Measurements from ENCODE around the gene EFNB2. TPM values are rescaled to one million over a fixed set of nuclear protein-coding genes. Genes with fewer than 3 reads are reported as not detected.

EFNB2 gene
- total and polyA plus RNA-seq, 8 donors: 3.0 to 48.7 (median 13.4) TPM

DNA sequence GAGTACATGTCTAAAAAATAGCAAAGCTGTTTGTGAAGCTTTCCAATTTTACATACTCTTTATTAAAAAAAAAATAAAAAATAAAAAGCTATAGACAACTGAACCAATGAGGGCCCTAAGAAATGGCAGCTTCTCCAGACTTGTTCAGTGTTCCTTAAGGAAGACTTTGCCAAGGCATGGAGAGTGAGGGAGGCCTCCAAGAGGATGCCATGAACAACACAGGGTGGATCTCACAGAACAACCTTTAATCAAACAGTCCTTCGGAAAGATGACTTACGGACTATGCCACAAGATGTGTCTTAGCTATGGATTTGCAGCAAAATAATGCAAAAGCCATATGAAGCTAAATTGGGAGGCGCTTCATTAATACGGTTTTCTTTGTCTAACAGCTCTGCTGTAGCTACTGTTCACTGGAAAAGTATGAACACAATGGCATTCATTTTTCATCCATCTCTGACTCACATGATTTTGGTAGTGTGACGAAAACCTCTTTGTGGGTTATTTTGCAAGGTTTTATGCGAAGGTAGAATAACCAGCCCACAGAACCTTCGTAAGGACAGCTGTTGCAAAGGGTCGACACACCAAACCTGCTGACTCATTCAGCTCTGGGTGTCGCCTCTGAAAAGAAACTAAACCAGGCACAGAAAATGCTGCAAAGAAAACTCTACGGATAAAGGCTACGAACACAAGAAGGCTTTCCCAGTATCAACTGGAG lies 27.7 kb downstream of the EFNB2 start:
- H3K36me3 ChIP-seq: peaks cover 0 to 19% (median 16%) of the 10 kb centered on the region in 4 donors
- H3K4me1 ChIP-seq: peaks cover 0 to 4% (median 0%) of the 10 kb centered on the region in 4 donors
- intact Hi-C loops (cut with DNase I; ENCODE audit: low total_unique reads): no loop called here
- no peak overlapping the region for H3K4me3 ChIP-seq
- peak overlapping the region in 3 of 5 donors; percentile 9 to 55 (median 41) for H3K27ac ChIP-seq
- WGBS, 5 donors: 72 to 80% (median 78%) methylated on average over 11 of the region's 11 CpGs
- no peaks in the 10 kb centered on the region for H3K27me3 ChIP-seq
- peak in 1 of 2 donors; percentile 39 for DNase-seq
- H3K9me3 ChIP-seq: no peaks in the 10 kb centered on the region
- TF ChIP-seq POLR2AphosphoS5 (IDR thresholded peaks at IDR 0.05): no peak
- no peak for TF ChIP-seq POLR2A (IDR thresholded peaks at IDR 0.05)
- TF ChIP-seq EP300 (IDR thresholded peaks at IDR 0.05): no peak
- TF ChIP-seq, protein P1, sequence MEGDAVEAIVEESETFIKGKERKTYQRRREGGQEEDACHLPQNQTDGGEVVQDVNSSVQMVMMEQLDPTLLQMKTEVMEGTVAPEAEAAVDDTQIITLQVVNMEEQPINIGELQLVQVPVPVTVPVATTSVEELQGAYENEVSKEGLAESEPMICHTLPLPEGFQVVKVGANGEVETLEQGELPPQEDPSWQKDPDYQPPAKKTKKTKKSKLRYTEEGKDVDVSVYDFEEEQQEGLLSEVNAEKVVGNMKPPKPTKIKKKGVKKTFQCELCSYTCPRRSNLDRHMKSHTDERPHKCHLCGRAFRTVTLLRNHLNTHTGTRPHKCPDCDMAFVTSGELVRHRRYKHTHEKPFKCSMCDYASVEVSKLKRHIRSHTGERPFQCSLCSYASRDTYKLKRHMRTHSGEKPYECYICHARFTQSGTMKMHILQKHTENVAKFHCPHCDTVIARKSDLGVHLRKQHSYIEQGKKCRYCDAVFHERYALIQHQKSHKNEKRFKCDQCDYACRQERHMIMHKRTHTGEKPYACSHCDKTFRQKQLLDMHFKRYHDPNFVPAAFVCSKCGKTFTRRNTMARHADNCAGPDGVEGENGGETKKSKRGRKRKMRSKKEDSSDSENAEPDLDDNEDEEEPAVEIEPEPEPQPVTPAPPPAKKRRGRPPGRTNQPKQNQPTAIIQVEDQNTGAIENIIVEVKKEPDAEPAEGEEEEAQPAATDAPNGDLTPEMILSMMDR (IDR thresholded peaks at IDR 0.05): no peak

DNA sequence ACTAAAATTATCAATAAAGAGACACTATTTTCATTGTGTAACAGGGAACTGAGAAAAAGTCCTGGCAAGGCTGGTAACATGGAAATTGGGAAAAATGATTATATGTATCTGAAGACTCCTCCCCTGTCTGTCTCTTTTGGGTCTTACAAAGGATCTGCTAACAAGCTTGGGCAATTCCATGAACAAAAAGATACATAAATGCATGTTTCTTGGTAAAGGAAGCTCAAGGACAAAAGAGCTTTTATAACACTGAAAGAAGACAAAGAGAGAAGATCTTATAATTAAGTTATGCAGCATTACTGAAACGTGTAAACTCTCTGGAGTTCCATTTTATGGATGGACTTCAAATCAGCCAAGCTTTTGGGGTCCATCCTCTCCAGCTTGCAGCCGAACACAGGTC lies 29.2 kb downstream of the EFNB2 start:
- H3K9me3 ChIP-seq: no peaks in the 10 kb centered on the region
- peaks cover 0 to 12% (median 10%) of the 10 kb centered on the region in 4 donors for H3K36me3 ChIP-seq
- H3K27me3 ChIP-seq: no peaks in the 10 kb centered on the region
- H3K4me1 ChIP-seq: peaks cover 0 to 4% (median 0%) of the 10 kb centered on the region in 4 donors
- no peak for DNase-seq
- intact Hi-C loops (cut with DNase I; ENCODE audit: low total_unique reads): no loop called here
- no peak overlapping the region for H3K27ac ChIP-seq
- H3K4me3 ChIP-seq: no peak overlapping the region
- TF ChIP-seq EP300 (IDR thresholded peaks at IDR 0.05) (no peak), POLR2A (IDR thresholded peaks at IDR 0.05) (no peak), POLR2AphosphoS5 (IDR thresholded peaks at IDR 0.05) (no peak)
- TF ChIP-seq, protein P1 (IDR thresholded peaks at IDR 0.05): no peak
- WGBS, 5 donors: 62 to 81% (median 73%) methylated on average over 2 of the region's 2 CpGs

DNA sequence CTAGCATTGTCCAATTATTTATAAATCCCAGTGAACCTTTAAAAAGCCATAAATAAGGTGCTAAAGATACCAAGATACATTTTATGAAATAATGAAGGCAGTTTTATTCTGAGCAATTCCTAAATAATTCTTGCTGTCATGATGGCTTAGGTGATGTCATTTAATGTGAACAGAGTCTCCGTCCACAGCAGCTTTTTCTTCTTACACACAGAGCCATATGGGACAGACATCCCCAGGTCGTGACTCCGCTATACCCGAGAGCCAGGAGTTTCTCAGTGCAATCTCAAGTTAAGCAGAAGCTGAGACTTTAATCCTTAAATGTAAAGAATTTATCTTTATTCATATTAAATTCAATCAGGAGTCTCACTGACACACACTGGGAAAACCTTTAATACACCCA lies 29.7 kb downstream of the EFNB2 start:
- no peak for DNase-seq
- whole genome bisulfite sequencing, 5 donors: 79 to 94% (median 89%) methylated on average over 4 of the region's 4 CpGs
- Histone ChIP-seq H3K4me1 (peaks cover 0 to 4% (median 0%) of the 10 kb centered on the region in 4 donors), H3K9me3 (no peaks in the 10 kb centered on the region), H3K36me3 (peaks cover 0 to 11% (median 7%) of the 10 kb centered on the region in 4 donors), H3K27me3 (no peaks in the 10 kb centered on the region), H3K27ac (no peak overlapping the region), H3K4me3 (no peak overlapping the region)
- intact Hi-C loops (cut with DNase I; ENCODE audit: low total_unique reads): no loop called here
- no peak for TF ChIP-seq EP300 (IDR thresholded peaks at IDR 0.05)
- no peak for TF ChIP-seq POLR2A (IDR thresholded peaks at IDR 0.05)
- TF ChIP-seq, protein P1 (IDR thresholded peaks at IDR 0.05): no peak
- no peak for TF ChIP-seq POLR2AphosphoS5 (IDR thresholded peaks at IDR 0.05)

DNA sequence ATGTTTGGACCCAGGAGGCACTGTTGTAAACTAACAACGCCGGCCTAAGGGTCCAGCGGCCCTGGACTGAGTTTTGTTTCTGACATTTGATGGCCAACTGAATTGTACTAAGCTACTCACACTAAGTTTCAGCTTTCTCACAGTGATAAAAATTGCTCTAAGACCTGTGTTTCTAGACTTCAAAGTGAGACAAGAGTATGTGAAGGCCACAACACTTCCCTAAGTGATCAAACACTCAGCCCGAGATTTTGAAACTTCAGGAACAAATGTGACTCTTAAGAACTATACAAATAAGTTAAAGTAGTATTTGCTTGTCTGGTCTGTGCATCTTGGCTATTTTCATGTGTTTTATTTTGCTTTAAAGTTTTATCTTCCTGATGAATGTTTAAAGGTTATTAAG lies 30.2 kb downstream of the EFNB2 start:
- no peak for DNase-seq
- no peaks in the 10 kb centered on the region for H3K27me3 ChIP-seq
- H3K27ac ChIP-seq: no peak overlapping the region
- no peak for TF ChIP-seq EP300 (IDR thresholded peaks at IDR 0.05)
- TF ChIP-seq POLR2AphosphoS5 (IDR thresholded peaks at IDR 0.05): no peak
- TF ChIP-seq, protein P1 (IDR thresholded peaks at IDR 0.05): no peak
- TF ChIP-seq POLR2A (IDR thresholded peaks at IDR 0.05): no peak
- no peak overlapping the region for H3K4me3 ChIP-seq
- intact Hi-C loops (cut with DNase I; ENCODE audit: low total_unique reads): no loop called here
- peaks cover 0 to 9% (median 0%) of the 10 kb centered on the region in 4 donors for H3K4me1 ChIP-seq
- WGBS, 5 donors: 83 to 92% (median 91%) methylated on average over 4 of the region's 4 CpGs
- H3K9me3 ChIP-seq: no peaks in the 10 kb centered on the region
- H3K36me3 ChIP-seq: peaks cover 0 to 6% (median 2%) of the 10 kb centered on the region in 4 donors
